Activated CD4-positive, alpha-beta T cell treated with anti-CD3 and anti-CD28 coated beads, Interleukin-2, amount 50 U/mL, for 24 hours (primary cell): ENCODE results near the gene ITFG1.
"Not testable (repeated sequence)": the region's sequence is repeated elsewhere in the genome, so short reads cannot be mapped to it uniquely, and the experiment has no call there.

ENCODE experiments used
- DNase-seq, 2 donors: peaks; one replicate each; pipeline ENCODE4 v3.0.0-alpha.2; 2020; ENCODE audit warnings: low read depth in 1 of 2, low spot score in 1 of 2

The ITFG1 gene

DNA sequence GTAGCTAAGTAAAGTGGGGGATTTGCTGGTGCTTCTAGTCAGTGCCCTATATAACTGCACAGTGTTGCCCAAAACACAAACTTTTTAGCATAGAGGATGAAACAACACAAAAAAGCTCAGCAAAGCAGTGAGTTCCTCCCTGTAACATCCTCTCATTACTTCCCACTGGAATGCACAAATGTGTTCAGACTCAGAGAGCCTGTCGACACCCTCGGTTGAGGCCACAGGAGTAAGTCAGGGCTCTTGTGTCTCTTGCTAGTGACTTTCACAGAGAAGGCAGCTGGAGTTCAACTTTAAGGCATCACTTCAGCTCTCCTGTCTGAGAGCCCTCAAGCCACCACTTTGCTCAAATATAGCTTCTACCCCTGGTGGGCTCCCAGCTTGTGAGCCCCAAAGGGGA lies 209.9 kb downstream of the ITFG1 start:
- no peak for DNase-seq

DNA sequence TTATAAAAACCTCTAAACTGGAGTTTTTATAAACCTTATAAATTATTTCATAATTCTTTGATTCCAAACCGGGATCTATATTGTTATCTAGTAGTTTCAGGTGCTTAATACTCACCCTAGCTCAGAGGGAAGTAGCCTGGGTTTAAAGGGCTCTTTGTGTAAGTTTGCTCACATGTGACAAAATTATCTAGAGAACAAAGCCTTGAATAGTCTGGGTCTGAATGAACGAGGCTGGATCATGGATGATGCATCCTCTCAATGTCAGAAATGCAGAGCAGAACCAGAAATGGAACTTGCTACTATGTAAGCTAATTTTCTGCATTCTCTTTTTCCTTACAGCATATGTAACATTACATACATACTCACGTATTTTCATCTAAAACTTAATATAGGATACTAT lies 213.2 kb downstream of the ITFG1 start:
- DNase-seq: no peak

DNA sequence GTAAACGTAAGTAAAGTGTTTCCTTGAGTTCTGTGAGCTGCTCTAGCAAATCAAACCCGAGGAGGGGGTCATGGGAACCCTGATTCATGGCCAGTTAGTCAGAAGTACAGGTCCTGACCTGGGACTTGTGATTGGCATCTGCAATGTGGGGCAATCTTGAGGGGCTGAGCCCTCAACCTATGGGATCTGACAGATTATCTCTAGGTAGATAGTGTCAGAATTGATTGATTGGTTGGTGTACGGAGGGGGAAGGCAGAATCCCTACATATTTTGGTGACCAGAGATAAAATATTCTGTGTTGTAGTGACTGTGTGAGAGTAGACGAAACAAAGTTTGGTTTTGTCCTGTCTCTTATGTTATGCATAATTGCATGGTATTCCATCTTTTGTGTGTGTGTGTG lies 216.7 kb downstream of the ITFG1 start:
- DNase-seq: no peak

DNA sequence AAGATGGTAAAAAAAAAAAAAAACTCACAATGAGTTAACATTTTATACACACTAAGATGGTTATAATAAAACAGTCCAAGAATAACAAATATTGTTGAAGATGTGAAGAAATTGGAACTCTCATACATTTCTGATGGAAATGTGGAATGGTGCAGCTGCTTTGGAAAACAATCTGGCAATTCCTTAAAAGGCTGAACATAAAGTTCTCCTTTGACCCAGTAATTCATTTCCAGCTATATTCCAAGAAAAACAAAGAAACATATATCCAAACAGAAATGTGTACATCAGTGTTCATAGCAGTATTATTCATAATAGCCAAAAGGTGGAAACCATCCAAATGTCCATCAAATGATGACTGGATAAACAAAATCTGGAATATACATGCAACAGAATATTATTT lies 219.8 kb downstream of the ITFG1 start:
- no peak for DNase-seq

DNA sequence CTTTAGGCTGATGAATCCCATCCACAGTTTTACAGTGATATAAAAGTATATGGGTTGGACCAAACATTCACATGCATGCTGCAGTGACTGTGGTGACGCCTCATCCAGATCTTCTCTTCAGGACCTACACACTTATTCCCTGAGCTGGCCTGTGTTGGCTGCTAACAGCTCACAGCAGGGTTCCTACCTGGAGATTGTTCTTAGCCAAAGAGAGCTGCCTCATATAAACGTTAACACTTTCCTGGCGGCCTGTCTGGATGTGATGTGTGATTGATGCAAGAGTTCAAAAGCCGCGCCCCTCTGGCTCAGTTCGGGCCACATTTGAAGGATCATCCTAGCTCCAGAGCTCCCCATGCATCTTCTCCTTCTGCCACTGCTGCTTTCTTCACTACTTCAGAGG lies 224.1 kb downstream of the ITFG1 start:
- DNase-seq: no peak

DNA sequence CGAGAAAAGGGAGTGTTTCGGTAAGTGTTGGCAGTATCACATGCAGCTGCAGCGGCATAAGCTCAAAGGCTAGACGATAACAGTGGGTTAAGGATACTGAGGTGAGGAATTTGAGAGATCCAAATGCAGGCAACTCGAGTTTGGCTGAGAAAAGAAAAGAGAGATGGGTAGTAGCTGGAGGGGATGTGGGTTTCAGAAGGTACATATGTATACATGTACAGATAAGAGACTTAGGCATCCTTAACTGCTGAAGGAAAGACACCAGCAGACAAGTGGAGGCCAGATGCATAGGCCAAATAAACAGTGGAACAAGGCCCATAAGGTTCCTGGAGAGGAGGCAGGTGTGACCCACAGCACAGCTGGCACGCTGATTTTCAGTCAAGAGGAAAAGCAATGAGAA lies 230.6 kb downstream of the ITFG1 start:
- no peak for DNase-seq

DNA sequence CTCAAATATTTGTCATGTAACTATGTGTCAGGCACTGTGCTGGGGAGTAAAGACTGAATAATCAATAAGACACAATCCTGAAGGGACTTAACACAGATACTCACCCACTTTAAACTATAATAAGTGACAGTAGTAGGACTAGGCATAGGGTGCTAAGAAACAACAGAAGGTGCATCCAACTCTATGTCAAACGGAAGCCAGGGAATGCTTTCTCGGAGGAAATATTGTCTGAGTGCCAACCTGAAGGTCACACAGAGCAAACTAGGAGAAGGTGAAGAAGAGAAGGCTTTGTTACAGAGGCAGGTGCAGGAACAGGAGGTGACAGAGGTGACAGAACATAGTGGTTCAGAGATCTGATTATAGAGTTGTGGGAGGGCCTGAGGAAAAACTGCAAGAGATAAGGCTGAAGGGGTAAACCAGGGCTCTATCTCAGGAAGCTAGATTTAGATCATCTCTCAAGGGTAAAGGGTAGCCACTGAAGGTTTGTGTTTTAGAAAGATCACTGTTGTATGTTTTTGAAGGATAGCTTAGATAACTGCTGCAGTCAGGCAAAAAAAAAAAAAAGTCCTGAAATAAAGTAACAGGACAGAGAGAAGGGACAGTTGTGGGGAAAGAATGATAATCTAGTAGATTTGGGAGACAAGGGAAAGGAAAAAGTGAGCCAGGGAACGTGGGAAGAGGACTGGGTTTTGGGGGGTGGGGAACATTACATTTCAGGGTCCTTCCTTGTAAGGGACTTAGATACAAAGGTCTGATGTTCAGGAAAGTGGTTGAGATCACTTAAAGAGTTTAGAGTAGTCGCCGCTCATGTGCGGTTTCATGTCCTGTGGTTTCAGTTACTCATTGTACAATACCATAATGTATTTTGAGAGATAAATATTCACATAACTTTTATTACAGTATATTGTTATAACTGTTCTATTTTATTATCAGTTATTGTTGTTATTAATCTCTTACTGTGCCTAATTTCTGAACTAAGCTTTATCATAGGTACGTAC lies 231.5 kb downstream of the ITFG1 start:
- no peak for DNase-seq

DNA sequence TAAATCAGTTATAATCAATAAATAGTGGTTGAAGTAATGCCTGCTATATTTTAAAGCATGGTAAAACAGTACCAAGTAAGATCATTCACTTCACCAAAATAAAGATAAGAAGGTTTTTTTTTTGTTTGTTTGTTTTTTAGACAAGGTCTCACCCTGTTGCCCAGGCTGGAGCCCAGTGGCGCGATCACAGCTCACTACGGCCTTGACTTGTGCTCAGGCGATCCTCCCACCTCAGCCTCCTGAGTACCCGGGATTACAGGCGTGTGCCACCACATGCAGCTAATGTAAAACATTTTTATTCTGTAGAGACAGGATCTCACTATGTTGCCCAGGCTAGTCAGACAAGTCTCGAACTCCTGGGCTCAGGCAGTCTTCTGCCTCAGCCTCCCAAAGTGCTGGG lies 232.6 kb downstream of the ITFG1 start:
- no peak for DNase-seq

DNA sequence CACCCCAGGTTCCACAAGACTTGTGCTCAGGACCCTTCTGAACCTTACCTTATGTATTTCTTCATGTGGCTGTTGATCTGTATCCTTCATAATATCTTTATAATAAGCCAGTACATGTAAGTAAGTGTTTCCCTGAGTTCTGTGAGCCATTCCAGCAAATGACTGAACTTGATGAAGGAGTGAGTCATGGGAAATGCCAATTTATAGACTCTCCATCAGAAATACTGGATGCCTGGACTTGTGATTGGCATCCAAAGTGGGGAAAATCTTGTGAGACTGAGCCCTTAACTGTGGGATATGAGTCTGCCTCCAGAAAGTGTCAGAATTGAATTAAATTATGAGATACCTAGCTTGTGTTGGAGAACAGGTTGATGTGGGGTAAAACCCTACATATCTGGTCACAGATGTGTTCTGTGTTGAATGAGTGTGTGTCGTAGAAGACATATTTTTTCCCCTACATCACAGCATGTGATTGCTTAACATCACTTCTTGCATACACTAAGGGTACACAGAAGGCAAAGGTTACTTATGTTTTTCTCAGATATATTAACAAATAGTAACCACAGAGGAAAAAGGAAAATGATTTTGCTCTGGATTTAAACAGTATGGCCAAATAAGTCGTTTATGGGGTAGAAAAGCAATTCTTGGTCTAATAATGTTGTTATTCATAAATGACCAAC lies 247.0 kb downstream of the ITFG1 start:
- DNase-seq: no peak

DNA sequence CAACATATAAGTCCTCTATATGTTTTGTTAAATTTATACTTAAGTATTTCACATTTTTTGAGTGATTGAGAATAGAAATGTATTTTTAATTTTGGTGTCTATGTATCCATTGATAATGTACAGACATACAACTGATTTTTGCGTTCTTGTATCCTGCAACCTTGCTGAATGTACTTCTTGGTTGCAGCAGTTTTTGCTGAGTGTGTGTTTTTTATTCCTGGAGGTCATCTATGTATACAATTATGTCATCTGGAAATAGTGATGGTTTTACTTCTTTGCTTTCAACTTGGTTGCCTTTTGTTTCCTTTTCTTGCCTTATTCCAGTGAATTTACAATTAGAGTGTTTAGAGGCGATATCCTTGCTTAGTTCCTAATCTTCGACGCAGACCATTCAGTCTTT lies 249.6 kb downstream of the ITFG1 start:
- no peak for DNase-seq

DNA sequence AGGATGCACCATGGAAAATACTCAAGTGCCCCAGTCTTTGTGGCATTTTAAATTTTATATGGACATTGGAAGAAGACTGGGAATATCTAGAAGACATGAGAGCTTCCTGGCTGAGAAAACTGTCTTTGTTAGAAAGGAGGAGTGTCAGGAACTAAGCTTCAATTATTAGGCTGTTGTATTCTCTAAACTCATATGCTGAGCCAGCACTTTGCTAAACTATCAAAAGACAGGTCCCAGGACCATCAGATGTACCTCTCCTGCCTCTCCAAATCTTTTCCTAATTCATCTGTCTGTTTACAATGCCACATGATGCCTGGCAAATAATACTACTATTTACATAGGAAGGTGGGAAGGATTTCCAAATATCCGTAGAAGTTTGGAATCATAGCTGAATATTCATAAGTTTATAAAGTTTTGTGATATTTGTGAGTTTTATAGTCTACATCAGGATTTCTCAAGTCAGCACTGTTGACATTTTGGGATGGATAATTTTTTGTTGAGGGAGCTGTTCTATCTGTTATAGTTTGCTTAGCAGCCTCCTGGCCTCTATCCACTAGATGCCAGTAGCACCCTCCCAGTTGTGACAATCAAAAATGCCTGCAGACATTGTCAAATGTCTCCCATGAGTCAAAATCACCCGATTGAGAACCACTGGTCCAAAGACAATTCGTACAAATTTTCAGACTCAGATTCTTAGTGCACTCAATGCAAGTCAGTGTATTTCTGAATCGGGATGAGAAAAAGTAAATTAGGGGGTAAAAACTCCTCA lies 255.9 kb downstream of the ITFG1 start:
- DNase-seq: no peak

DNA sequence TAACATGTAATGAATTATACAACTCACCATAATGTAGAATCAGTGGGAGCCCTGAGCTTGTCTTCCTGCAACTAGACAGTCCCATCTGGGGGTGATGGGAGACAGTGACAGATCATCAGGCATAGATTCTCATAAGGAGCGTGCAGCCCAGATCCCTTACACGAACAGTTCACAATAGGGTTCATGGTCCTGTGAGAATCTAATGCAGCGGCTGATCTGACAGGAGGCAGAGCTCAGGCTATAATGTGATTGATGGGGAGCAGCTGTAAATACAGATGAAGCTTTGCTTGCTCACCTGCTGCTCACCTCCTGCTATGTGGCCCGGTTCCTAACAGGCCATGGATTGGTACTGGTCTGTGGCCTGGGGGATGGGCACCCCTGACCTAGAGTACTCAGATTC lies 257.4 kb downstream of the ITFG1 start:
- not testable (repeated sequence) for DNase-seq

DNA sequence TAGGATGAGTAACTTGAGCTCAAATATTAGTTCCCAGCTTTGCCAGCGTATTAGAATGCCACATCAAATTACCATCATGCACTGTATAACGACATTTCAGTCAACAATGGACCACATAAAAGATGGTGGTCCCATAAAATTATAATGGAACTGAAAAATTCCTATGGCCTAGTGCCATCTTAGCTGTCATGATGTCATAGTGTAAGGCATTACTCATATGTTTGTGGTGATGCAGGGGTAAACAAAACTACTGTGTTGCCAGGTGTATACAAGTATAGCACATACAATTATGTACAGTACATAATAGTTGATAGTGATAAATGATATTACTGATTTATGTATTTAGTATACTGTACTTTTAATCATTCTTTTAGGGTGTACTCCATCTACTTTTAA lies 262.7 kb downstream of the ITFG1 start:
- DNase-seq: no peak

DNA sequence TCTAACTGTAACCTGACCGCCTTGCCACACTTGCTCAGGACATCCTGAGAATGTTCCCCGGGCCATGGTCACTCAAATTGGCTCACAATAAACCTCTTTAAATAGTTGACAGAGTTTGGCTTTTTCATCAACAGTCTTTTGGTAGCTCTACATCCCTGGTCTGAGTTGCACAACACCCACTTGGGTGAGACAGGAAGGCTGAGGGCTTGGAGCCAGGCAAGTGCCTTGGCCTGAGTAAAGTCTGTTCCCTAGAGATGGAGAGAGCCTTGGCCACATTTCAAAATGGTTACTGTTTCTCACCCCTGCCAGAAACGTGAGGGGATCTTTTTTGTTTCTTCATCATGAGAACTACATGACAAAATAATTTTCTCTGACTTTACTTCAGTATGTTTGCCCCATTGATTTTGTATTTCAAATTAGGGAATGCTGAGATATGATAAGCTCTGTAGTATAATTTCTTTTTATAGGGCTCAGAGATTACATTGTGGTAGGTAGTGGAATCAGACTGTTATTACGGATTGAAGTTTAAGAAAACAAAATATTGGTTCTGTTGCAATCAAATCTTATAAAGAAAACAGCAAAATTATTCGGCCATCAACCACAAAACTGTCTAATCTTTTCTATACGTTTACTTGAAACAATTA lies 263.2 kb downstream of the ITFG1 start:
- DNase-seq: no peak

DNA sequence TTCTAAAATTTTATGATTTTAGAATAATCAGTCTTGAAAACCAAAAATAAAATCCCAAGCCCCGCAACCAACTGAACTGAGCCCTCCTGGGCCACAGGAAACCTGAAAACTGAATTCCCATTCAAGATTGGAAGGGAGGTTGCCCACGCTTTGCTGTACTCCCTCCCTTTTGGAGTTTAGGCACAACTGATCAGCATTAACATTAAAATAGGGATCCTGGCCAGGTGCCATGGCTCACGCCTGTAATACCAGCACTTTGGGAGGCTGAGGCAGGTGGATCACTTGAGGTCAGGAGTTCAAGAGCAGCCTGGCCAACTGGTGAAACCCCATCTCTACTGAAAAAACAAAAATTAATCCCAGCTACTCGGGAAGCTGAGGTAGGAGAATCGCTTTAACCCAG lies 264.4 kb downstream of the ITFG1 start:
- DNase-seq: no peak

DNA sequence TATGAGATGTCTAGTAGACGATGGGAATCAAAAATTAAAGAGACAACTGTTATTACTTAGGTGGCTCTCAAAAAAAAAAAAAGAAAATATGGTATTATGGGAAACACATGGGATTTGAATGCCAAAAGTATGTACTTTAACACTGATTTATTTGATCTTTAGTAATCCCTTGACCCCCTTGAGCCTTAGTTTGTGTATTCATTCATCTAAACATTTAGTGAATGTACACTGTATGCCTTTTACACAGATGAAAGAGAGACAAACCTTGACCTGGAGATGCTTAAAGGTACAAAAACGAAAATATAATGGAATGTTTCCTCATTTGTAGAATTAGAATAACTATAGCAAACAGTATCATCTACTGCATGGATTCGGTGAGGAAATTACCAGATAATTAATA lies 278.5 kb downstream of the ITFG1 start:
- no peak for DNase-seq

DNA sequence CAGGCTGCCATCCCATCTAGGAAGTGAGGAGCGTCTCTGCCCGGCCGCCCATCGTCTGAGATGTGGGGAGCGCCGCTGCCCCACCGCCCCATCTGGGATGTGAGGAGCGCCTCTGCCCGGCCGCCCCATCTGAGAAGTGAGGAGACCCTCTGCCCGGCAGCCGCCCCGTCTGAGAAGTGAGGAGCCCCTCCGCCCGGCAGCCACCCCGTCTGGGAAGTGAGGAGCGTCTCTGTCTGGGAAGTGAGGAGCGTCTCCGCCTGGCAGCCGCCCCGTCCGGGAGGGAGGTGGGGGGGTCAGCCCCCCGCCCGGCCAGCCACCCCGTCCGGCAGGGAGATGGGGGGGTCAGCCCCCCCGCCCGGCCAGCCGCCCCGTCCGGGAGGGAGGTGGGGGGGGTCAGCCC lies 279.8 kb downstream of the ITFG1 start:
- not testable (repeated sequence) for DNase-seq

DNA sequence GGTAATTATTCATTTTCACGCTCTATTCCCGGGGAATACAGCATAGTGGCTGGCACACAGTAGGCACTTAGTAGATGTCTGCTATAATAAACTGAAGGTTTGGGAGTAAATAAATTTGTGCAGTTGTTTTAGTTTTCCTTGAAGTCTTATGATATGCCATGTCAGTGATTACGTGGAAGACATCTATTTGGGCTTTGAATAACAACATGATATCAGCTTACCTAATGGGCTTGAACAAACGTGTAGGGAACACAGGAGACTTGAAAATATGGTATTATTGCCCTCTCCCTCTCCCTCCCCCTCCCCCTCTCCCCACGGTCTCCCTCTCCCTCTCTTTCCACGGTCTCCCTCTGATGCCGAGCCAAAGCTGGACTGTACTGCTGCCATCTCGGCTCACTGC lies 280.8 kb downstream of the ITFG1 start:
- DNase-seq: no peak

DNA sequence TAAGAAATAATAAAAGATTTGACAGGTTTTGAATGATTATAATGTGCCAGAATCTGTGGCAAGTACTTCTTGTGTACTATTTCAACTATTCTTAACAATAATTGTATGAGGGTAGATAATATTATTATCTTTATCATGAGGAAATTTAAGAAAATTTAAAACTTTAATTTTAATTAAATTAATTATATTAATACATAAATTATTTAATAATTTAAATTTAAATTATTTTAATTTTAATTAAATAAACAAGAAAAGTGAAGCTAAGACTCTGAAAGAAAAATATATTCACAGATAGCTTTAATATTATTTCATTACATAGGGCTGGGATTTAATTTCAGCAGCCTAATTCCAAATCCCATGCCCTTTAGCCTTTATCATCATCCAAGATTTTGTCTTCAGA lies 285.7 kb downstream of the ITFG1 start:
- no peak for DNase-seq

DNA sequence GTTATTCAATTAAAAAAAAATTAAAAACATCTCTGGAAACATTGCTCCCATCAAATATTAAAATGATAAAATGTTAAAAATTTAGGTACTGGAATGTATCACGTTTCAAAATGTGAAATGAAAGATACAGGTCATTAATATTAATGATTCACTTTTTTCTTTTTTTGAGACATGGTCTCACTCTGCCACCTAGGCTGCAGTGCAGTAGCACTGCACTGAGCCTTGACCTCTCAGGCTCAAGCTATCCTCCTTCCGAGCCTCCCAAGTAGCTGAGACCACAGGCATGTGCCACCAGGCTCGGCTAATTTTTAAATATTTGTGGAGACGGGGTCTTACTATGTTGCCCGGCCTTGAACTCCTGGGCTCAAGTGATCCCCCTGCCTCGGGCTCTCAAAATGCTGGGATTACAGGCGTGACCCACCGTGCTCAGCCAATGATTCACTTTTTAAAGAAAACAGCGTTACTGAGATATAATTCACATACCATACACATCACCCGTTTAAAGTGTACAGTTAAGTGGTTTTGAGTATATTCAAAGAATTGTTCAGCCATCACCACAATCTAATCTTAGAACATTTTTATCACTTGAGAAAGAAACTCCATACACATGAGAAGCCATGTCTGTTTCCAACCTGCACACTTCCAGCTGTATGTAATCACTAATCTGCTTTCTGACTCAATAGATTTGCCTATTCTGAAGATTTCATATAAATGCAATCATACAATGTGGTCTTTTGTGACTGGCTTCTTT lies 298.0 kb downstream of the ITFG1 start:
- no peak for DNase-seq

DNA sequence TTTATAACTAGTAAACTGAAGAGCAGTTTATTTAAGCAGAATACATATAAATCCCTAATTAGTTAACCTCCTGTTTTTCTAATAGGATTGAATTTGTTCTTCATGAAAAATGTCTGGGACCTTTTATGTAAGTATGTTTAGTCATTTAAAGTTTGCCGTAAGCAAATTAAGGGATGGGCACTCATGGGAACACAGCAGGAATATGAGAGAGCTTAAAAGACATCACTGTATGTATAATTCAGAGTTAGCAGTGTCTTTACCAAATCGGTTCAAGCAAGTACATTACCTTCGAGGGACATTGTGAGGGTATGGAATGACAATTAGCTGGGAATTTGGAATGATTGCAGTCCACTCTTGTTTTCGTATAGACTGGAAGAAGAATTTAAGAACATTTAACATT lies 299.4 kb downstream of the ITFG1 start:
- DNase-seq: no peak
